GM23248 (cell line): ENCODE data around the gene MAP6.

ENCODE experiments used
- EZH2 ChIP-seq: fragments of 200-600 bp; sonication (generic); IDR thresholded peaks from 2 replicates; pipeline ENCODE4 v1.6.1; 2018; ENCODE audit warnings: antibody characterized with exemption, mild to moderate bottlenecking; ENCODE audit not compliant: insufficient read depth, poor library complexity, severe bottlenecking
- EZH2phosphoT487 ChIP-seq: fragments of 200-600 bp; sonication (generic); IDR thresholded peaks from 2 replicates; pipeline ENCODE4 v1.6.1; 2018; ENCODE audit warnings: antibody characterized with exemption, moderate library complexity, mild to moderate bottlenecking, low read depth; ENCODE audit not compliant: insufficient read depth

DNA sequence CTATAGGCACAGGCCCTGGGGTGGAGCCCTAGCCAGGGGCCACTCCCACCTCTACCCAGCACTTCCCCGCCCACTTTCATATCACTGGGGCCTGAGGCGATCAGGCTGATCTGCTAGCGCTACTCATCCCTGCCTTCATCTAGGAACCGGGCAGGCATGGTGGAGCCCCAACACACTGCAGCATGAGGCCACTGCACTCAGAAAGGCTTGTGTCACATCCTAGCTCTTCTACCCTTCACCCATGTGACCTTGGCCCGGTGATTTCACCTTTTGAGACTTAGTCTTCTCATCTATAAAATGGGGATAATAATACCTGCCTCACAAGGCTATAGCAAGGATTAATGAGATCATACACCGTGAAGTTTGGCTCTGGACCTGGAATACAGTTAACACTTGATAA is 125.0 kb downstream of the MAP6 start:
- TF ChIP-seq EZH2 (no peak), EZH2phosphoT487 (no peak)
